ENCODE results near the gene C6orf89.

DNA sequence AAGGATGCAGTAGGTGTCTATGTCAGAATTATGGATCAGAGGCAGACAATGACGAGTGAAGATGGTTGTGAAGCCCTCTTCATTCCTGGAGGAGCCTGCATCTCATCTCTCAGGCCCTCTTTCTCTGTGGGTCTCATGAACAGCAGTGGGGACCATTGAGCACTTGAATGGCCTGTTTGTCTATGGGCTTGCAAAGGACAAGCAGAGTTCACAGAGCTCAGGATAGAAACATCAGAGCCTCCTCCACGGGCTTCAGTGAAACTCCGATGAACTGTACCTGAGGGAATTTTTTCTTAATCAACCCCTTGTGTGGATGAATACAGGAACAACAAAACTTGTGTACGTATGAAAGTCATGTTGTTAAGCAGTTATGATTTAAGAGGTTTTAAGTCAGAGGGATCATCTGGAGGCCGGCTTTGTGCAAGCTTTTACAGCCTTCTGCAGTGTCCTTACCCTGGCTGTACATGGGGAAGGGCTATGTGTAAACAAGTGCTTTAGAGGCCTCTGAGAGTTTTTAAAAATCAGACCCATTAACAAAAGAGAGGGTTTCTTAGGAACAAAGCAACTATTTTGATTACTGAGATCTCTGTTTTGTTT is 39.1 kb downstream of the C6orf89 start:
- TF ChIP-seq SREBF2 (IDR thresholded peaks at IDR 0.05) (no peak), RCOR1 (IDR thresholded peaks at IDR 0.05; ENCODE audit: low read depth, low read length) (no peak), TFCP2L1 (CRISPR knock-in tag; IDR thresholded peaks at IDR 0.05) (no peak)
- TF ChIP-seq, protein P1, sequence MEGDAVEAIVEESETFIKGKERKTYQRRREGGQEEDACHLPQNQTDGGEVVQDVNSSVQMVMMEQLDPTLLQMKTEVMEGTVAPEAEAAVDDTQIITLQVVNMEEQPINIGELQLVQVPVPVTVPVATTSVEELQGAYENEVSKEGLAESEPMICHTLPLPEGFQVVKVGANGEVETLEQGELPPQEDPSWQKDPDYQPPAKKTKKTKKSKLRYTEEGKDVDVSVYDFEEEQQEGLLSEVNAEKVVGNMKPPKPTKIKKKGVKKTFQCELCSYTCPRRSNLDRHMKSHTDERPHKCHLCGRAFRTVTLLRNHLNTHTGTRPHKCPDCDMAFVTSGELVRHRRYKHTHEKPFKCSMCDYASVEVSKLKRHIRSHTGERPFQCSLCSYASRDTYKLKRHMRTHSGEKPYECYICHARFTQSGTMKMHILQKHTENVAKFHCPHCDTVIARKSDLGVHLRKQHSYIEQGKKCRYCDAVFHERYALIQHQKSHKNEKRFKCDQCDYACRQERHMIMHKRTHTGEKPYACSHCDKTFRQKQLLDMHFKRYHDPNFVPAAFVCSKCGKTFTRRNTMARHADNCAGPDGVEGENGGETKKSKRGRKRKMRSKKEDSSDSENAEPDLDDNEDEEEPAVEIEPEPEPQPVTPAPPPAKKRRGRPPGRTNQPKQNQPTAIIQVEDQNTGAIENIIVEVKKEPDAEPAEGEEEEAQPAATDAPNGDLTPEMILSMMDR (IDR thresholded peaks at IDR 0.05), result no peak
